KOPT-K1 (cell line): ENCODE results near the gene CCL4.
"Not testable (repeated sequence)": the region's sequence is repeated elsewhere in the genome, so short reads cannot be mapped to it uniquely, and the experiment has no call there.

Source experiments
- H3K27ac ChIP-seq: fragments of 200-600 bp; sonication (generic); 2 replicates; pipeline ENCODE4 v1.5.1; 2016; ENCODE audit warnings: antibody characterized with exemption, mild to moderate bottlenecking, low read depth, low read length; ENCODE audit not compliant: poor library complexity, severe bottlenecking
- H3K36me3 ChIP-seq: fragments of 200-600 bp; sonication (generic); 2 replicates; pipeline ENCODE4 v1.5.1; 2017; ENCODE audit warnings: antibody characterized with exemption, mild to moderate bottlenecking, low read length, moderate library complexity; ENCODE audit not compliant: insufficient read depth
- H3K9me3 ChIP-seq: fragments of 200-600 bp; sonication (generic); 2 replicates; pipeline ENCODE4 v1.5.1; 2017; ENCODE audit warnings: antibody characterized with exemption, low read length, mild to moderate bottlenecking; ENCODE audit not compliant: insufficient read depth, poor library complexity, severe bottlenecking

Gene CCL4

DNA sequence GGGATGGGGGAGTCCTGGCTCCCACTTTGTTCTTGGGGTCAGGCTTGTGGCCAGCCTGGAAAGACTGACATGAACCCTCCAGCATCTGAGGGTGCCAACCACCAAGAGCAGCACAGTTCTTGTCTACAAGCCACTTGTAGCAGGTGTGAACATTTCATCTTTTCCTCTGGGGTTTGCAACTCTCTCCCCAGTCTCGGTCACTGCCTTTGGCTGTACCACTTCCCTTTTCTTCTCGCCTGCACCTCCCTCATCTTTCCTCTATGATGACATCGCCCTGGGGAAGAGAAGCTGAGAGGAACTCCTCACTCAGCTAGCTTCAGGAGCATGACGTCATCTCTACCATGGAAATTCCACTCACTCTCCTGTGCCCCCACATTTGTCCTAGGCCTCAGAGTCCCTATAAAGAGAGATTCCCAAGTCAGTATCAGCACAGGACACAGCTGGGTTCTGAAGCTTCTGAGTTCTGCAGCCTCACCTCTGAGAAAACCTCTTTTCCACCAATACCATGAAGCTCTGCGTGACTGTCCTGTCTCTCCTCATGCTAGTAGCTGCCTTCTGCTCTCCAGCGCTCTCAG, at the start of gene CCL4:
TSS of gene CCL4 (plus strand) at position 427 of the 575 bp plus-strand sequence. CDS start at position 506, 79 bp downstream.
- not testable (repeated sequence) for H3K36me3 ChIP-seq, H3K27ac ChIP-seq, H3K9me3 ChIP-seq

DNA sequence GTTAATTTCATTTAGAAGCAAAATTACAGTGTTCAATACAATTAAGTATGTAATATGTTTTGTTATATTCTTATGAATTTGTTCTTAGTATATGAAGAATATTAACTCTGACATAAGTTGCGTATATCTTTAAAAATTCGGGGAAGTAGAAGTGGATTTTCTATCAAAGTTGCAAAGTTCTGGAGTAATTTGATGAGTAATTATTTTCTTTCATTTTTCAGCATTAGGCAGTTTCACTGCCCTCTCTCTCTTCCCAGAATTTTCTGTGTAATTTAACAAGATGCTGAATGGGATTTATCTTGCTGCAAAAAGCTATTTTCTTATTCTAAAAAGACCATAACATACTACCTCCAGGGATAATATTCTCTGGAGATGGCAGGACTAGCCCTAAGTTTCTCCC, 48.5 kb upstream of the CCL4 start:
- Histone ChIP-seq H3K36me3 (no peaks in the 10 kb centered on the region), H3K27ac (no peak overlapping the region), H3K9me3 (no peaks in the 10 kb centered on the region)

DNA sequence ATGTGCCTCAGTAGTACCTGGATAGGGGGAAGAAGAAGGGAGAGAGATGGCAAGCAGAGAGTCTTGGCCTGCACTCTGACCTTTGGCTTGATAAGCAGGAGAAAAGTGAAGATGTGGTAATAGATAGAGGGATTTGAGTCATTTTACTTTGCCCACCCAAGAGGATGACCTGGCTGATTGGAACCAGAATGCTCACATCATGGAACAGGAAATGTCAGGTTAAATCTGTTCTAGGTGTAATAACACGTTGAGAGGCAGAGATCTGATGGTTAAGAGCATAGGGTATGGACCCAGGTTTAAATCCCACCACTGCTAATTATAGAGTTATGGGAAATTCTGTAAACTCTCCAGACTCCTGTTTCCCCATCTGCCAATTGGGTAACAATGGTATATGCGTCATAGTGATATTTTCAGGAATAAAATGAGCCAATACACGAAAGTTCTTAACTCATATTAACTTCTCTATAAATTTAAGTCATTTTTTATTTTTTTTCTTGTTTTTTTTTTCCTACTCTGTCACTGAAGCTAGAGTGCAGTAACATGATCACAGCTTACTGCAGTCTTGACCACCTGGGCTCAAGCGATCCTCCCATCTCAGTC, 47.6 kb upstream of the CCL4 start:
- Histone ChIP-seq H3K27ac (no peak overlapping the region), H3K36me3 (no peaks in the 10 kb centered on the region), H3K9me3 (no peaks in the 10 kb centered on the region)

DNA sequence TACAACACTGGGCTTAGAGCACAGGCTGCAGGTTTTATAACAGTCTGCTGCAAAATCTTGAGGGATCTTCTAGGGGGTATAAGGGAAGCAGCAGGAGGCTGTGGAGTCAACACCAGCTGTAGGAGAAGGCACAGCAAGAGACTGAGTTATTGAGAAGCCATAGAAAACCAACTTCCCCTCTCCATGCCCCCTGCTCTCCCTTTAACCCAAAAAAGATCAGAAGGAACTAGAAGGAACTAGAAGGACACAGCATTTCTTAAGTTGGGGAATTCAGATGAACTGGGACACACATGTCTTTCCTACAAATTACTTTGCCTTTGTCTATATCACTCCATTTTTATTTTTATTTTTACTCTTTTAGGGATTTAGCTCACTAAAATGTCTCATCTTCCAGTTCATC, 45.7 kb upstream of the CCL4 start:
- Histone ChIP-seq H3K27ac (no peak overlapping the region), H3K9me3 (no peaks in the 10 kb centered on the region), H3K36me3 (no peaks in the 10 kb centered on the region)

DNA sequence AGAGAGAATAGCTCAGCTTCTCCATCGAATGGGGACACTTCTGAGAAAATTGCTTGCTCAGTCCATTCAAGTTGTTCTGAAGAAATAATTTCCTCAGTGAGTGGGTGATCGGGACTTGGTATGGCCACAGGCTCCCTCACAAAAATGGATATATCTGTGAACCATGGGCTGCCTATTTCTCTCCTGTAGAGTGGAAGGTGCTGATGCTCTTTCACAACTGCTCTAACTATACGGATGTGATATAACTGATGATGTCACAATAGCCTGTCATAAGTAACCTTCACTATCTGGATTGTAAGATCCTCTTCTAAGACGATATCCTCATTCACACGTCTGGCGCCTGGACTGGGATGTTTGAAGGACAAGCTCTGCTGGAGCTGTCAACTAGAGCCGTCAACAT, 44.2 kb upstream of the CCL4 start:
- no peaks in the 10 kb centered on the region for H3K36me3 ChIP-seq
- no peaks in the 10 kb centered on the region for H3K9me3 ChIP-seq
- H3K27ac ChIP-seq: no peak overlapping the region

DNA sequence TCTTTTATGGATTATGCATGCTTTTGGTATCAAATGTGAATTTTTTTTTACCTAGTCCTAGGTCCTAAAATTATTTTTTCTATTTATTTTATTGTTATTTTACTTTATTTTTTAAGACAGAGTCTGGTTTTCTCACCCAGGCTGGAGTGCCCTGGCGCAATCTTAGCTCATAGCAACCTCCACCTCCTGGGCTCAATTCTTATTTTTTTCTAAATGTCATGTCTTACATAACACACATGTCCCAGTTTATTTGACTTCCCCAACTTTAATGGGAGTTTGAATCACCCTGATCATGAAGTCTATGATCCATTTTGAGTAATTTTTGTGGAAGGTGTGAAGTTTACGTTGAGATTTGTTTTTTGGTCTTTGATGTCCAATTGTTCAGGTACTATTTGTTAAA, 42.8 kb upstream of the CCL4 start:
- no peak overlapping the region for H3K27ac ChIP-seq
- H3K36me3 ChIP-seq: no peaks in the 10 kb centered on the region
- no peaks in the 10 kb centered on the region for H3K9me3 ChIP-seq

DNA sequence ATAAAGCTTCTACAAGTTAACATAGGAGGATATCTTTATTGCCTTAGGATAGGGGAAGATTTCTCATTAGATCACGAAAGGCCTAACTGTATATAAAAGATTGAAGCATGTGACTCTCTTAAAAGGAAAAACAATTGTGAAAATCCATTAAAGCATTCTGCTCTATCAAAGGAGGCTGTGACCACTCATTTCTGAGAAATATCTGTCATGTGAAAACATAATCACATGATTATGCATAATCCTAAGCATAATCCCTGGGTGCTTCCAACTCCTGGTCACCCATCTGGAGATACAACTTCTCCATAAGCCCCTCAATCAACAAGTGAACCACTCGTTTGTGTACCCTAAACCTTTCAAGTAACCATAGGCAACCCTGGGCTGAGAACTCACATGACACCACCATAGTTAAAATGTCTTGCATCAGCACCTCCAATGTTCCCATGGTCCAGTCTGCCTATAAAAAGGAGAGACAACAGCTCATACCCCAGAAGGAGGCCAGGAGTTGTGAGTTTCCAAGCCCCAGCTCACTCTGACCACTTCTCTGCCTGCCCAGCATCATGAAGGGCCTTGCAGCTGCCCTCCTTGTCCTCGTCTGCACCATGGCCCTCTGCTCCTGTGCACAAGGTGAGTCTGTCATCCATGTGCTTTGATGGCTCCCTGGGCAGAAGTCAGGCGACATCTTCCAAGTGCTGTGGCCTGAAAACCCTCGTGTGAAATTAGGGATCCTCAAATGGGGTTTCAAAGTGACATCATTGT, 39.7 kb upstream of the CCL4 start, which contains the start of gene CCL18:
TSS of gene CCL18 (plus strand) at position 487 of the 756 bp plus-strand sequence. CDS start at position 558, 71 bp downstream.
- H3K36me3 ChIP-seq: no peaks in the 10 kb centered on the region
- no peaks in the 10 kb centered on the region for H3K9me3 ChIP-seq
- no peak within 1 kb of the TSS for H3K27ac ChIP-seq

DNA sequence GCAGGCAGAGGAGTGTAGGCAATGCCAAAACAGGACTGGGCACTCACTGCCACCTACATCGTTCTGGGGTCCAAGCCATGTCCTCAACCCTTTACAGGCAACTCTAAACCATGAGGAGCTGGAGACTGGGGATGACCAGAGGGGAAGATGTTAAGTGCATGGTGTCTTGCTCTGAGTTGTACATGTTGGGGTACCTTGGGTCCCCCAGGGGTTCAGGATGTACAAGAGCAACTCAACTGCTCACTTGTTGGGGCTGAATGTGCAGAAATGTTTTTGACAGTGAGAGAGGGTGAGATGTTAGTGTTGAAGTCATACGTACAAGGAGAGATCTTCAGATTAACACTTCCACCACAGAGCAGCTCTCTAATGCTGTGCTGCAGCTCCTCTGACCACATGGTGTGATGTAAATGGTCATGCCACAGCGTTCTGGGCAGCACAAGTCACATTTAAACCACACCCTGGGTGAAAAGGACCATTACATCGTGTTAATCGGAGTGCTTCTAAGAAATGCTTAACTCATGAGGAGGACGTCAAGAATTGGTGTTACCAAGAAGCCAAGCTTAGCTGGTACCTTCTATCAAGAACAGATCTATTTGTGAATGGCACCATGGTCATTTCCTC, 37.2 kb upstream of the CCL4 start:
- Histone ChIP-seq H3K27ac (no peak overlapping the region), H3K9me3 (no peaks in the 10 kb centered on the region), H3K36me3 (no peaks in the 10 kb centered on the region)

DNA sequence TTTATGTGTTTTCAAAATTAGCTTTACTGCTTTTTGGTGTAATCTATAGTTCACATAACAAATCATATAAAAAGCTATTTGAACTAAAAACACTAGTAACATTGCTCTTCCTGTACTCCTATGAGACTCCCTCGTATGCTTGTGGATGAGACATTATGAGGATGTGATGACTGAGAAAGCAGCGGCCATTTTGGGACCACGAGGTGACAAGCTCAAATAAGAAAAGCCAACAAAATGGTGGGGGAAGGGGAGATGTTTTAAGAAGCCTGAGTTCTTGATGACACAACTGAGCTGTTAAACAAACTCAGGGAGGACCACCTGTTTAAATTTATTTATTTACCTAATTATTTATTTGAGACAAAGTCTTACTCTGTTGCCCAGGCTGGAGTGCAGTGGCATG, 35.1 kb upstream of the CCL4 start:
- Histone ChIP-seq H3K36me3 (no peaks in the 10 kb centered on the region), H3K27ac (no peak overlapping the region), H3K9me3 (no peaks in the 10 kb centered on the region)

DNA sequence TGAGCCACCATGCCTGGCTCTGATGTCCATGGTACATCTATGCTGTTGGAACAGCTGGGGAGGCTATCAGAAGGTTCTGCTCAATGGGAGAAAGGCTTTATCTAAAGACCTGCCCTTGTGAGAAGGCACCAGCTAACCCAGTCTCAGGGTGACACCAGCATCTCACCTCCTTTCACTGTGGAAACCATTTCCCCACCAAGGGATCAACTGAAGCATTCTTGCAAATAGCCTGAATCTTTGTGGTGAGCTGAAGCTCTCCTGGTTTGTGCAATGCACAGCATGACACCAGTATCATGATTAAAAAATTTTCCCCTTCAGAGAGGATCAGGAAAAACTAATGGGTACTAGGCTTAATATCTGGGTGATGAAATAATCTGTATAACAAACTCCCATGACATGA, 34.5 kb upstream of the CCL4 start:
- Histone ChIP-seq H3K36me3 (no peaks in the 10 kb centered on the region), H3K27ac (no peak overlapping the region), H3K9me3 (no peaks in the 10 kb centered on the region)

DNA sequence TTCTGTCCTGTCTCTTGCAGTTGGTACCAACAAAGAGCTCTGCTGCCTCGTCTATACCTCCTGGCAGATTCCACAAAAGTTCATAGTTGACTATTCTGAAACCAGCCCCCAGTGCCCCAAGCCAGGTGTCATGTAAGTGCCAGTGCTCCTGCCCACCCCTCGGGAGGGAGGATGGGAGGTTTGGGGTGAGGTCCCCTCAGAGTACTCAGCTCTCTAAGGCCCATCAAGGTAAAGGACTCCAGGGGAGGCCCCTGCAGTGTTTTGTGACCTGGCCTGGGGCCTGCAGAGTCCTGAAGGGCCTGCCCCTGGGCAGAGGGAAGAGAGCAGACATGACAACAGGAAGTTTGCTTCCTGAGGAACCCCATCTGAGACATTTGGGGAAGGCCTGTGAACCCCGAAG, 33.2 kb upstream of the CCL4 start:
- H3K36me3 ChIP-seq: no peaks in the 10 kb centered on the region
- H3K27ac ChIP-seq: no peak overlapping the region

DNA sequence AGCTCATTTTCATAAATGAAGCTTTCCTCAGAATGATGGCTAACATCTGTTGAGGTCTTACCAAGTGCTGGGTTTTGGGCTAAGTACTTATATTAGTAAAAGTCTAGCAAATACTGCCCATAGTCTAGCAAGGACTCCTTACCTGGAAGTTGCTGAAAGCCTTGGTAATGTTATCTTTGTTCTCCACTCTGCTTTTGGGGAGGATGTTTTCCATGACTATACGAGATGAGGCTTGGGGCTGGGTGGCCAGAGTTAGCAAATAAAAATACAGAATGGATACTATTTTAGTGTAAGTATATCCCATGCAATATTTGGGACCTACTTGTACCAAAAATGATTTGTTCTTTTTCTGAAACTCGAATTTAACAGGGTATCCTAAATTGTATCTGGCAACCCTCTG, 31.9 kb upstream of the CCL4 start:
- Histone ChIP-seq H3K27ac (no peak overlapping the region), H3K36me3 (no peaks in the 10 kb centered on the region), H3K9me3 (no peaks in the 10 kb centered on the region)

More for the DNA sequence above, 33.2 kb upstream of the CCL4 start:
- H3K9me3 ChIP-seq: no peaks in the 10 kb centered on the region

DNA sequence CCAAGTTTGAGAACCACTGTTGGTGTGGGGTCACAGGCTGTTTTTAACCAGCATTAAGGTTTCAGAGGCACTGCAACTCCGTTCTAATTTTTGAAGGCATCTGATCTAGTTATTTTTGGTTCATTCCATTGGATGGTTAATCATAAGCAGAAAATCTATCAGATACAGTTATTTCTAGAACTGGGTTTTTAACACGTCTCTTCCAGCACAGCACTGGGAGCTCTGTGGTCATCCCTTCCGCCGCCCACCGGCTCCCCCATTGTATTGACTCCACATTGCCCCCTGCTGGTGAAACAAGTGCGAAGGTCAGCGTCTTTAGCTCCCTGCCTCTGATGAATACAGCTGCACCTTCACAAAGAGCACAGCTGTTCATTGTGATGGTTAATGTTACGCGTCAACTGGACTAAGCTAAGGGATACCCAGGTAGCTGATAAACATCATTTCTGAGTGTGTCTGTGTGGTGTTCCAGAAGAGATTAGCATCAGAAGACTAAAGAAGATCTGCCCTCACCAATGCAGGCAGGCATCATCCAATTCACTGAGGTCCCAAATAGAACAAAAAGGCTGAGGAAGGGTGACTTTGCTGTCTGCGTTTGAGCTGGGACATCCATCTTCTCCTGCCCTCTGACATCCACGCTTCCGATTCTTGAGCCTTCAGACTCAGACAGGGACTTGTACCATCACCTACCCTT, 31.1 kb upstream of the CCL4 start:
- H3K27ac ChIP-seq: no peak overlapping the region
- H3K36me3 ChIP-seq: no peaks in the 10 kb centered on the region
- no peaks in the 10 kb centered on the region for H3K9me3 ChIP-seq

DNA sequence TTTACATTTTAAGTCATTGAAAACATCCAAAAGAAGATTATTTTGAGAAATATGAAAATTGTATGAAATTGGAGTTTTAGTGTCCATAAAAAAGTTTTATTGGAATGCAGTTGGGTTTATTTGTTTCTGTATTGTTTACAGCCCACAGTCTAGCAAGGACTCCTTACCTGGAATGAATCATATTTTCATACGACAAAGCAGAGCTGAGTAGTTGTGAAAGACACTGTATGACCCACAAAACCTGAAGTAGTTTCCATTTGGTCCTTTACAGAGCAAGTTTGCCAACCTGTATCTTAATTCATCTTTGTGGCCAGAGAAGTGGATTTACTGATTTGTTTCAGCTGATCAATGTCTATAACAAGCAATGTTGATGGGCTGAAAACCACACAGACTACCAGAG, 29.3 kb upstream of the CCL4 start:
- Histone ChIP-seq H3K9me3 (no peaks in the 10 kb centered on the region), H3K36me3 (no peaks in the 10 kb centered on the region)

More for the DNA sequence above, 29.3 kb upstream of the CCL4 start:
- H3K27ac ChIP-seq: no peak overlapping the region
